ENCODE results near the gene TAS1R2.

The TAS1R2 gene

DNA sequence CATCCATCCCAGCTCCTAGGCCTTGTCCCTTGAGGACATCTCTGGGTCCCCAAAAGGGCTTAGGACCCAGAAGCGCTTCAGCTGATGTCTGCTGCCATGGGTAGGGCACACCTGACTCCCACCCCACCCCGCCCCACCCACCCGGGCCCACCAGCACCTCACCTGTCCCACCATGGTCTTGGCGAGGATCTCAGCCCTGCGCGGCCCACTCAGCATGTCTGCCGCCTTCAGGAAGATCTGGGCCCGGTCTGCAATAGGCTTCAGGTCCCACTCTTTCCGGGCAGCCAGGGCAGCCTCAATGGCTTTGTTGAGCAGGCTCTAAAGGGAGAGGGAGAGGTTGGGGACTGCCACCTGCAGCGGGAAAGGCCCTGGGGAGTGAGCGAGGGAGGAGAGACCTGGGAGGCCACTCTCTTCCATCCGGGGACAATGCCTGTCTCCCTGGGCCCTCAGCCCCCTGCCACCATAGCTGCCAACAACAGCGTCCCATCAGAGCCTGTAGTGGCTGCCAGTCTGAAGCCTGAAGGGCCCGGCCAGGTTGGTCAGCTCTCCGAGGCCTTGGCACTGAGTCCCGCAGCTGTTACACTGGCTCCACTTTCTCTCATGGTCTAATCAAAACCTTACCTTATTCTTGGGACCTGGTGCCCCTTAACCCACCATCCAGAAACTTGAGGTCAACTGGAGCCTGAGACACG is 26.0 kb upstream of the TAS1R2 start:
- no peak overlapping the region for H3K4me3 ChIP-seq (ENCODE audit: low read depth, low read length)
- ChIA-PET CTCF (interaction anchor here (0.7 to 8.1 kb wide), 14 partner anchors 9 to 215 kb away, joined by 3 to 95 read pairs (median 10); partner anchors contain the start of gene ALDH4A1), POLR2A (interaction anchor here (0.9 kb wide), 1 partner anchor 12 kb away, joined by 3 read pairs; no protein-coding TSS in a partner anchor)
- DNase-seq (ENCODE audit: low read depth, low spot score): no peak
- no peak for TF ChIP-seq CTCF (IDR thresholded peaks at IDR 0.05; ENCODE audit: insufficient read depth, low read length, missing control alignments)

GRCh38 chr1:18884727-18885126 is 25.3 kb upstream of the TAS1R2 start:
- POLR2A ChIA-PET: interaction anchor here (0.9 kb wide), 1 partner anchor 11 kb away, joined by 3 read pairs; no protein-coding TSS in a partner anchor
- CTCF ChIA-PET: interaction anchor here (0.7 to 8.1 kb wide), 32 partner anchors 9 to 355 kb away, joined by 3 to 95 read pairs (median 5); partner anchors contain the start of gene ALDH4A1
- no peak overlapping the region for H3K4me3 ChIP-seq (ENCODE audit: low read depth, low read length)
- no peak for DNase-seq (ENCODE audit: low read depth, low spot score)
- no peak for TF ChIP-seq CTCF (IDR thresholded peaks at IDR 0.05; ENCODE audit: insufficient read depth, low read length, missing control alignments)

DNA sequence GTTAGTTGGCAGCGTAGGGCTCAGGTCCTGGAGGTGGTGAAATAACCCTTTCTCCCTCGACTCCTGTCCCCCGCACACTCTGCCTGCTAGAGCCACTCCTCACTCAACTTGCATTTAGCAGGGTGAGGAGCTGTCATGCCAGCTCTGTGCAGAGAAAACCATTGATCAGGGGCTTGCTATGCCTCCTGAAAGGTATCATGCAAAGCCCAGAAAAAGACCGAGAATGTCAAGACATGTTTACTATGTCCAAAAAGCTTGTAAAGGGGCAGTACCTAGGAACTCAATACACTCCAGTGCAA is 24.9 kb upstream of the TAS1R2 start:
- no peak for TF ChIP-seq CTCF (IDR thresholded peaks at IDR 0.05; ENCODE audit: insufficient read depth, low read length, missing control alignments)
- ChIA-PET POLR2A (interaction anchor here (0.9 kb wide), 1 partner anchor 11 kb away, joined by 3 read pairs; no protein-coding TSS in a partner anchor), CTCF (interaction anchor here (0.7 to 8.1 kb wide), 36 partner anchors 10 to 355 kb away, joined by 3 to 95 read pairs (median 4); partner anchors contain the start of gene ALDH4A1)
- no peak for DNase-seq (ENCODE audit: low read depth, low spot score)
- H3K4me3 ChIP-seq (ENCODE audit: low read depth, low read length): no peak overlapping the region

DNA sequence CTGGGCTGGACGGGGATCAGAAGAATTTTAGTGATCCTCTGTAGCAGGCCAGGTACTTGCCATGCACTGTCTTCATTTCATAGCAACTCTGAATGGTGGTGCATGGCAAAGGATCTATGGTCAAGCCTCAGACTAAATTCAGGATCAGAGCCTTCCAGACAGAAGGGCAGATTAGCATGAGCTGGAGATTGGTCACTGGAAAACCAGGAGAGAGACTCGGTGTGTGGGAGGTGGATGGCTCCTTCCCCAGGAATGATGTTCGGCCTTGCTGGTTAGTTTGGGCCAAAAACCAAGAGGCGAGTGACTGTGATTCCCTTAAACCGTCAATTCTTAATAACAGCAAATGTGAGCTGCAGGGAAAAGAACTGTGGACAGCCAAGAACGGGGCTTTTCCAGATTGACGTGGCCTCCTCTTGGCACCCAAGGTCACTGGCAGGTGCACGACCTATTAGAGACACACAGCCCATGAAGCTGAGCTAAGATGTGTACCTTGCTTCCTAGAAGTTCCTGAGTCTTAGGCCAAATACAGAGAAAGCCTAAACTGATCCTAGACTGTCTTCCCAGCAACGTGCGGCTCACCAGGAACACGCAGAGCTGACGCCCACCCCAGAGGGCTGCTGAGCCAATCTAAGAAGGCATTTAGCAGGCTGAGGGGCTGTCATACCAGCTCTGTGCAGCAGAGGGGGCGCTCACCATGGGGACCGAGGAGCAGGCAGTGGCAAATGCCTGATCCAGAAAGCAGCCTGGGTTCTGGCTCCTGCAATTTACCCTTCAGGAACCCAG is 24.4 kb upstream of the TAS1R2 start:
- no peak for DNase-seq (ENCODE audit: low read depth, low spot score)
- POLR2A ChIA-PET: no interaction called here
- TF ChIP-seq CTCF (IDR thresholded peaks at IDR 0.05; ENCODE audit: insufficient read depth, low read length, missing control alignments): peak; percentile 97
- CTCF ChIA-PET: interaction anchor here (0.7 to 8.1 kb wide), 35 partner anchors 10 to 356 kb away, joined by 3 to 95 read pairs (median 4); partner anchors contain the start of gene ALDH4A1
- no peak overlapping the region for H3K4me3 ChIP-seq (ENCODE audit: low read depth, low read length)

- CTCF ChIA-PET: interaction anchor here (1.0 to 8.1 kb wide), 13 partner anchors 8 to 286 kb away, joined by 3 to 95 read pairs (median 11); partner anchors contain the start of gene ALDH4A1
- POLR2A ChIA-PET: no interaction called here
- no peak overlapping the region for H3K4me3 ChIP-seq (ENCODE audit: low read depth, low read length)
- no peak for TF ChIP-seq CTCF (IDR thresholded peaks at IDR 0.05; ENCODE audit: insufficient read depth, low read length, missing control alignments)
- no peak for DNase-seq (ENCODE audit: low read depth, low spot score)
These were observed 23.6 kb upstream of the TAS1R2 start for GRCh38 chr1:18883079-18883478.

DNA sequence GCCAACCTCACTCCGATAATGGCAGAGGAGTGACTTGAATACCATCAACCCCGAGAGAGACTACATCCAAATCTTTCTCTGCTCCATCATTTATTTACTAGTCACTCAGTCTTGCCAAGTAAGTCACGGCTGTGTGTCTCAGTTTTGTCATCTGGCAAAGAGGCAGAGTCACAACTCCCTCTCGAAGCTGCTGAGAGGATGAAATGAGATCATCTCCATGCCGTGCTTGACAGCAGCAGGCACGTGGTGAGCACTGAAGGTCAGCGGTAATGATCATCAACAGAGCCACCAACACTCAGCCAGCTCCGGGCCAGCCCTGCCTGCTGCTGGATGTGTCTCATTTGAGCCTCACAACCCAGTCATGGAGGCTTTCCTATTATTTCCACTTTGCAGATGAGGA is 23.0 kb upstream of the TAS1R2 start:
- ChIA-PET CTCF (interaction anchor here (0.9 to 8.1 kb wide), 7 partner anchors 9 to 285 kb away, joined by 3 to 95 read pairs (median 11); partner anchors contain the start of gene ALDH4A1), POLR2A (no interaction called here)
- H3K4me3 ChIP-seq (ENCODE audit: low read depth, low read length): no peak overlapping the region
- no peak for TF ChIP-seq CTCF (IDR thresholded peaks at IDR 0.05; ENCODE audit: insufficient read depth, low read length, missing control alignments)
- no peak for DNase-seq (ENCODE audit: low read depth, low spot score)

Data from AG04449 (cell line).